NCI-H1092 (cell line): ENCODE data around the gene PPP1R12A.

ENCODE experiments used
- DNase-seq: peaks from one replicate; lab custom pipeline; 2025; lab: John Stamatoyannopoulos, UW

Gene PPP1R12A

DNA sequence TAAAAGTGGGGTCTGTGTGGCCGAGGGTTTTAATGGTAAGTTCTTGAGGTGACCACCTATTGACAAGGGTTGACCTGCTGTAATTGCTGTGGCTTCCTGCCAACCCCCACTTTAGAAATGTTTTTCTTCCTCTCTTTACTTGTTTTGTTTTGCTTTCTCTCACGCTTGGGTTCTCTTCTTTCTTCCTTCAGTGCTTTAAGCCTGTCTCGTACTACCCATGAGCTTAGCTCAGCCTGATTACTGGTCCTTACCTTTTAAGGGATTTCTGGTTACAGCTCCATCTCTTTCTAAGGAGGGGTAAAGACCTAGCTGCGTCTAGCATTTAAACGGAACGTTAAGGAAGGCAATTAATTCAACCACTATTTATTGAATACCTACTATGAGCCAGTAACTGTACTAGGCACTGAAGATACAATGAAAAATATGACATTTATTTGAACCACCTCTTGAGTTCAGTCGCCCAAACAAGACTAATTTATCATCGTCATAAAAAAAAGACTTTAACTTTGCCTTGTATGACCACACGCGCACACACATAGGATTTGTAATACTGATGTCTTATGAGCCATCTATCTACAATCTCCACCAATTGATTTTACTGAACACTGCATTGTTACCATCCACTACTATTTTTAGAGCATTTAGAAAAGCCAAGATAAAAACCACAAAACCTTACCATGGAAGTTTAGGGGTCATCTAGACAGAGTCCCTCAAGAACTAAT lies 888 bp upstream of the PPP1R12A start:
- DNase-seq, result peak; percentile 5

DNA sequence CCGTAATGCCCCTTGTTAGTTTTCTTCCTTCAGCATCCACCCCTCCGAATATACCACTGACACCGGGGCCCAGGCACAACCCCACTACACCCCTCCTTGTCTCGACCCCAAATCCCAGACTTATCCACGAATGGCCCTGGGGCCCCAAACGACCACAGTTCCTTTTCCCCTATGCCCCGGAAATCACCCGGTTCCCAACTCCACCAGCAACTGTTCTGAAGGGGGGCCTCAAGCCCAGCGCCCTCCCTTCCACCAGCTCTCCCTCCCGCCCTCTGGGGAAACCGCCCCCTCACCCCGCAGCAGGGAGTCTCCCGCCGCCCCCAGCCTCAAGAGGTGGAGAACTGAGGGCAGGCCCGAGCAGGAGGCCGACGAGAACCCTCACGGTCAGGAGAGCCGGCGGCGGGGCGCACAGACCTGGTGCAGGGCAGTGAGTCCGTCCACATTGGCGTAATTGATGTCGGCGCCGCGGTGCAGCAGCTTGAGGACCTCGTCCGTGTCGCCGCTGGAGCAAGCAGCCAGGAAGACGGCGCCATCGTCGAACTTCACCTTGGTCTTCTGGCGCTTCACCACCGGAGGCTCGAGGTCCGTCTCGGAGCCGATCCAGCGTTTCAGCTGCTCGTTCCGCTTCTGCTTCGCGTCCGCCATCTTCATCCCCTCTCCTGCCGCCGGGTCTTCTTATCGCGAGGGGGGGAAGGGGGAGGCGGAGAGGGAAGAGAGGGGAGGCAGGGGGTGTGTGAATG lies 446 bp downstream of the PPP1R12A start:
- DNase-seq, result no peak

DNA sequence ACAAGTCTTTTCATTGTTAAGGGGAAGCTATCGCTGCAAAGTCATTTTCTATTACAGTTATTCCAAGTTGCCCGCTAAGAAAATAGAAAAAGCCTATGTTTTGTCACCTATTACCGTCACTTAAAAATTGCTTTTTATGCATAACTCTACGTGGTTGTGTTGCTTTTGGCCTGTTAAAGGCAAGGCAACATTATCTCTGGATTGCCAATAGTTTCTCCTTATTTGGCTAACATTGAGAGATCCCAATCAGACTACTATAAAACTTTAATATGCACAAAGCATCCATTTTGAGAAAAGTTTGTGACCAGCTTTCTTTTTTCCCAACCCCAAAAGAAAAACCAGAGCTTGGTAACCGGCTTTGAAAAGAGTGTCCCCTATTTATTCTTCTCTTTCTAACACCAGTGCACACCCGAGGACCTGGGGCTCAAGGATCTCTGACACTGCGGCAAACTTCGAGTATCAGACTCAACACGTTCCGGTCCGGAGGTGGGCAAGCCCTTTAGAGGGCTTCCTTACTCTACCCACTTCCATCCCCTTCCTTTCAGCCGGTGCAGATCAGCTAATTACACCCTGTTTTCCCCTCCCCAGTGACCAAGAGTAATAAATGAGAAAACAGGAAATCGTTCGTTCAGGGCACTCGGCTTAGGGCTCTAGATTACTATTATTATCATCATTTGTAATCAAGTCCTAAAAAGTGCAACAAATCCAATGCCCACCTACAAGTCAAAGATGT lies 1.2 kb downstream of the PPP1R12A start:
- no peak for DNase-seq

DNA sequence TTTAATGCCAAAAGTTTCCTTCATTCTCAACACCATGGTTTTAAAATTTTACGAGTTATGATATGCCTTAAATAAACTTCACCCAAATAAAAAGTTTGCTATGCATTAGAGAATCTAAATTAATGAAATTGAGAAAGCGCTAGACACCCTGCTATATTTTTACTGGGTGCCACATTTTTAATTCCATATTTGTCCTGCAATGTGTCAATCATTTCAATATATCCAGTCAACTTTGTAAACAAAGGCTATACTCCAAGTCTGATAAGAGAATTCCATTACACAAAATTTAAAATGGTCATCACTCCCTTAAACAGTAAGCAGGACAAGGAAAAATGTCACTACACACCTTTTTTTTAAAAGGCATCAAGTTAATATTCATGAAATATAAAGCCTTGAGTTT lies 1.9 kb downstream of the PPP1R12A start:
- DNase-seq, result no peak

DNA sequence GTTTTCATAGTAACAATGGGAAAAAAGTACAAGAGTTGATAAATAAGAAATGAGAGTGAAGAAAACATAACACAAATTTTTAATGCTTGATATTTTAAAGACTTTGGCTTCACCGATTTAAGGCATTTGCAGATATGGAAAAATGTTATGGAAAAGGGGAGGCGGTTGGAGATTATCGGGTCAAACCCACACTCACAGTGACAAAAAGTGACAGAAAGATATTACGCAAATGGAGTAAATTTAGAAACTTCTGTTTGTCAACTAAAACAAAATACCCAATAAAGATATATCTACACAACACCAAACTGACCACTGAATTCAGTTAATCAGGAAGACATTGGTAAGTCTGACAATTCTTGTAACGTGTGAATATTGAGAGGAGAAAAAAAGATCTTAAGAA lies 2.5 kb downstream of the PPP1R12A start:
- DNase-seq, result no peak

DNA sequence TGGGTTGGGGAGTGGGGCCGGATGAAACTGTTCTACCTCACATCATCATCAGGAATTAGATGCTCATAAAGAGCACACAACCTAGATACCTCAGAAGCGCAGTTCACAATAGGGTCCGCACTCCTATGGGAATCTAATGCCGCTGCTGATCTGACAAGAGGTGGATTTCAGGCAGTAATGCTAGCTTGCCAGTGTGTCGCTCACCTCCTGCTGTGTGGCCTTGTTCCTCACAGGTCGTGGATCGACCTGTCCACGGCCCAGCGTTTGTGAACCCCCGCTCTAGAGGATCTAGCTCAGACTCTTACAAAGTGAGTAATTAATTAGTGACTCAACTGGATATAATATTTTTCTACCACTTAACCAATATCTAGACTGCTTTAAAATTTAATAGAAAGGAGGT lies 5.8 kb downstream of the PPP1R12A start:
- DNase-seq, result no peak

DNA sequence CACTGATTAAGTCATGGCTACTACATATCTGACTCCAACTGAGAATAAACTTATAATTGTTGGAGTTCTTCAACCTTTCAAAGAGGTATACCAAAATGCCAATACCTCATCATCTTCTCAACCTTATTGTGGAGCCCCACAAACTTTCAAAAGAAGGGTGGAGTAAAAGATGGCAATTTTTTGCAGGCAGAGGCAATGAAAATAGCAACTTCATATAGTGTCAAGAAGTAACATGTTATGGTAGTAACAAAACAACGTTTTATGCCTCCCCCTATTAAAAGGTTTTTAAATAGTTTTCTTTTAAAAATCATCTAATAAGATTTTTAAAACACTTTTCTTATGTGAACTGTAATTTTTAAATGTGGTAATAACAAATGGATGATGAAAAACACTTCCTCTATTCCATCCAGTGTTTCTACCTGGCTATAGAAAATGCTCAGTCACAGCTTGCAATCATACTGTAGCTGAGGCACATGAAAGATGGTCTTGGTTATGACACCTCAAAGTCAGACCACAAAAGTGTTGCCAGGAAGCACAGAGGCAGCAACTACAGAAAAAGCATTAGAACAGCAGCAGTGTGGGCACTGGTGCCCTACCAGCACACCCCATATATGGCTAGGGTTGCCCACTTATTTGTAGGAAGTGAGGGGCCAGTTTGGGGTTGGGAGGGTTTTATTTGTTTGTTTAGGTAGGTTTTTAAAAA lies 7.0 kb downstream of the PPP1R12A start:
- no peak for DNase-seq

DNA sequence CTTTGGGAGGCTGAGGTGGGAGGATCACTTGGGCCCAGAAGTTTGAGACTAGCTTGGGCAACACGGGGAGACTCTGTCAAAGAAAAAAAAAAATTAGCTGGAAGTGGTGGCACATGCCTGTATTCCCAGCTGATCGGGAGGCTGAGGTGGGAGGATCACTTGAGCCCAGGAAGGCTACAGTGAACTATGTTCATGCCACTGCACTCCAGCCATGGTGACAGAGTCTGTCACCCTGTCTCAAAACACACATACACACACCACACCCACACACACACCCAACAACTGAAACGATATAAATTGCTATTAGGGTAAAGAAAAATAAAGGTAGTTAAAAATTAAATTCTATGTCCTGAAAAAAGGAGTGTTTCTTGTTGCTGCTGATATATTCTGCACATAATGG lies 7.9 kb downstream of the PPP1R12A start:
- DNase-seq, result no peak

DNA sequence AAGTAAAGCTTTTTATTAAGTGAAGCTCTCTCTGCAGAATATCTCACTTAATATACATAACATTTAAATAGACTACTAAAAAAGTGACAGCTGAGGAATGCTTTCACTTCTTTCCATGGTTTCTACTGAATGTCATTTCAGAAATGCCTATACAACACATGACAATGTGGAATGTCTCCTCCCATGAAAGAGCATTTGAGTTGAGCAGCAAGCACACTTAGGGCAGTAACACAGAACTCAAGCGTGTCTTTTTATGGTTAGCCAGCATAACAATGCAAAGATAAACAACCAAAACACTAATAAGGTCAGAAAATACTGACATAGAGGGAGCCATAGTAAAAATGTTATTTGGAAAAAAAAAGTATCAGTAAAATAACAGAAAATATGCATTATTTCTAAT lies 9.4 kb downstream of the PPP1R12A start:
- DNase-seq, result no peak

DNA sequence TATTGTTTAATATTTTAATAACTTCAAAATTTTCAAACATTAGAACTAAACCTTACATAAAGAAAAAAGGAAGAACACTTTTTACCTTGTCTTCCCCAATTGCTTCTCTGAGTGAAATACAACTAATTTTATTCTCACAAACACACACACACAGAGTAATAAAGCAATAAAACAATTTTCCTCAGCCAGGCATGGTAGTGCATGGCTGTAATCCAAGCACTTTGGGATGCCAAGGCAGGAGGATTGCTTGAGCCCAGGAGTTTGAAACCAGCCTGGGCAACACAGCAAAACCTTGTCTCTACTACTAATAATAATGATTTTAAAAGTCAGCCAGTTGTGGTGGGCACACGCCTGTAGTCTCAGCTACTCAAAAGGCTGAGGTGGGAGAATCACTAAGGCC lies 13.1 kb downstream of the PPP1R12A start:
- no peak for DNase-seq

DNA sequence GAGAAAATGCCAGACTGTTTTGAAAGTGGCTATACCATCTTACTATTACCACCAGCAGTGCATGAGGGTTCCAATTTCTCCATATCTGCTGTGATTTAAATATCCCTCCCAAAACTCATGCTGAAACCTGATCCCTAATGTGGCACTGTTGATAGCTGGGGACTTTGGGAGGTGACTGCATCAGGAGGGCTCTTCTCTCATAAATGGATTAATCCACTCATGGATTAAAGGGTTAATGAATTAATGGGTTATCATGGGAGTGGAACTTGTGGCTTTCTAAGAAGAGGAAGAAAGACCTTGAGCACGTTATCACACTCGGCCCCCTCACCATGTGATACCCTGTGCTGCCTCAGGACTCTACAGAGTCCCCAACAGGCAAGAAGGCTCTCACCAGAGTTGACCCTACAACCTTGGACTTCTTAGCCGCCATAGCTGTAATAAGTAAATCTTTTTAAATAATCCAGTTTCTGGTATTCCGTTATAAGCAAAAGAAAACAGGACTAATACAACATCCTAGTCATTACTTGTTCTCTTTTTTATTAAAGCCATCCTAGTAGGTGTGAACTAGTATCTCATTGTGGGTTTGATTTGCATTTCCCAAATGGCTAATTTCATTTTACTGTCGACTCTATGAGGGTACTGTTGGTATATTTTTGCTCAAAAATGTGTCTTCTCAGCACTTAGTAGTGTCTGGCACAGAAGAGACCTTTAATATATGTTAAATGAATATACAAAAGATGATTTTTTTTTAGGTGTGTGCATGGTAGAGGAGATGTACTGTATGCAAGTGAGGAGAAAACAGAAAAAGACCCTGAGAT lies 14.3 kb downstream of the PPP1R12A start:
- DNase-seq, result no peak

DNA sequence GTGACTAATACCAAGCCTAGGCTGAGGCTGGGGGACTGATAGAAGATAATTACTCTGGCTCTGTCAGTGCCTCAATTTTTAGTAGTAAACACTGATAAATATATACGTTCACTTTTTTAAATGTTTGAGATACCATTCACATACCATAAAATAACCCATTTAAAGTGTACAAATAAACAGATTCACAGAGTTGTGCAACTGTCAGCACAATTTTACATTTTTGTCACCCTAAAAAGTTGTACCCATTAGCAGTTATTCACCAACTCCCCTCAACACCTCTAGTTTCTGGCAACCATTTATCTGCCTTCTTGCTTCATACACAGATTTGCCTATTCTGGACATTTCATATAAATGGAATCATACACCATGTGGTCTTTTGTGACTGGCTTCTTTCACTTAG lies 15.1 kb downstream of the PPP1R12A start:
- no peak for DNase-seq

DNA sequence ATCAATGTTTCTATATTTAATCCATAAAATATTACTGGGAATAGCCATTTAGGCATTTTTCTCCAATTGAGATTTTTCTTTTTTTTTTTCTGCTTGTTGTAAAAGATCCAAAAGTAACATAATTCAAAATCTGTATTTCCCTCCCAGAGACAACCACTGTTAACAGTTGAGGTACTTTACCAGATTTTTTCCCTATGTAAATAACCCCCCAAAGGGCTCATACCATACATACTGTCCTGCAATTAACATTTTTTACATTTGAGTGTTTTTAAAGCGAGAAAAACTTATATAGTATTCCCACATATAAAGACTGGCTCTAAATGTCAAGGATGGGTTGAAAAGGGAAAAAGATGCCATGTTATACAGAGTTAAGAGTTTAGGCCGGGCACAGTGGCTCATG lies 18.1 kb downstream of the PPP1R12A start:
- no peak for DNase-seq

DNA sequence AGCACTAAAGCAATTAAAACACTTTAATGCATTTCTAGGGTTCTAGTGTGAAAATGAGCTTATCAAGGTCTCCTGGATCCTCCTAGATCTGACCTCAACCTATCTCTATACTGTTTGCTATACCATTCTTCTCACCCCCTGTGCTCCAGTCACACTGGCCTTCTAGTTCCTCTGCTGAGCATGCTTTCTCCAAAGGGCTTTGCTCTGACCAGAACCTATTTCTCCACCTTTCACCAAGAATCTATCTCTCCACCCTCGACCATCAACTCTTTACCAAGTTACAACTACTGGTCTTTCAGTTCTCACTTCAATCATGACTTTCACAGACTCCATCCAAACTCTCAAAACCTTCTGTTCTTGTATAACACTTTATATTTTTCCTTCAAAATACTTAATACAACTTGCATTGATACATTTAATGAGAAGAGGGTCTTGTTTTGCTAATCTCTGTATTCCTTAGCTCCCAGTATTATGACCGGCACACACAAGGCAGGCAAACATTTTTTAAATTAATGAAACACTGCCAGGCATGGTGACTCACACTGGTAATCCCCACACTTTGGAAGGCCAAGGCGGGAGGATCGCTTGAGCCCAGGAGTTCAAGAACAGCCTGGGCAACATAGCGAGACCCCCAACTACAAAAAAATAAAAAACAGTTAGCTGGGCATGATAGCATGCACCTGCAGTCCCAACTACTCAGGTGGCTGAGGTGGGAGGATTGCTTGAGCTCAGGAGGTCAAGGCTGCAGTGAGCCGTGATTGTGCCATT lies 22.8 kb downstream of the PPP1R12A start:
- DNase-seq, result no peak

DNA sequence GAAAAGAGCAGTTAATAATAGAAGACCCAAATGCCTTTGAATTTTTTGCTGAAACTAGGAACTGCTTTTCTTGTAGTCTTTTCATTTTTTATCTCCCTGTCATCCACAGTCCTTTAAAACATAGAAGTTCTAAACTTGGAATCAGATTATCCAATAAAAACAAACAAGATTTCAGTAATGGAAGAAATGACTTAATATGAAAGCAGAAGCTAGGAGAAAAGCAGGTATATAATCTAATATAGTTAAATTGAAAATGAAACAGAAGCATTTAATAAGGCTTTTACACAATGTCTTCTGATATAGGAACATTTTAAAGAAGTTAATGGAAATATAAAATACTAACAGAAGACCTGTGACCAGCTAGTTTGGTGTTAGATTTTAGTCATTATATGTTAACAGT lies 26.5 kb downstream of the PPP1R12A start:
- no peak for DNase-seq

DNA sequence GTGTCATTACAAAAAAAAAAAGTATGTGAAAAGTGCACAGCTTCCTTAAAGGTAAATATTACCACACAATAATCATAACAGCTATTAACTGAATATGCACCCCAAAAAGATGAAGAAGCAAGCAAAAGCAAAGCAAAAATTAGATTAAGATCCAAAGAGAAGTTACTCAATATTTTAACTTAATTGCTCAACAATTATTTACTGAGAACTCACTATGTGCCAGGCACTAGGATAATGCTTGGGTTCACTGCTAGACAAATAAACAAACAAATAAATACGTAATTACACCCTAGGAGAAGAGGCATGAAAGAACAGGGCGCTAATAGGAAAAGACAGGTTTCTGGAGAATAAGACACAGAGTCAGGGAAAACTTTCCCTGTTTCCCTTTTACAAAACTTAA lies 33.4 kb downstream of the PPP1R12A start:
- DNase-seq, result no peak

DNA sequence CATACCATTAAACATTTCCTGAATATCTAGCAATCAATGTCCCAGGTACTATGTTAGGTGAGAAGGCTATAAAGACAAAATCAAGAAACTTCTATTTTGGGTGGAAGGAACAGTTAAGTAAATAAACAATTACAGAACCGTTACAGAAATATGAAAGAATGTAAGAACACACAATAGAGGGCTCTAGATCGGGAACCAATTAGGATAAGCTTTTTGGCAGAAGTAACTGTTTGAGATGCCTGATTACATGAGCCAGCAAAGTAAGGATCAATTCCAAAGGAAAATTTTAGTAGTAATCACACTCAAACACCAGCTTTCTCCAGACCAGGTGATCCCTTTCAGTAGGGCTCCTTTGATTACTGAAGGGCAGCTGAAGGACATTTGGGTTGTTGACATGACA lies 33.9 kb downstream of the PPP1R12A start:
- DNase-seq, result no peak

DNA sequence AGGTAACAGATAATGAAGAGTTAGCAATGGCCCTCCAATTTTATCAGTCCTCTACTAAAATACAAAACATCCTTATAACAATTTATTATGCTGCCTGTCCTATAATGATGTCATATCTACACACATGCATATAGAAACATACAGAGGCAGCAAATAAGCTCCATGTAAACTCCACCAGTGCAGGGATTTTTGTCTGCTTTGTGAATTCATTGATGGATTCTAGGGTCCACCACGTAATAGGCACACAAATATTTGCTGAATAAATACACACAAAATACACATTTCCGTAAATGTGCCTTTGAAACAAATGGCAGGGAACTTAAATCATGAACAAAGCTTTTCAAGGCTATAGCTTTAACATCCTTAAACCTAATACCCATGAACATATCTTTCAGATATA lies 34.7 kb downstream of the PPP1R12A start:
- no peak for DNase-seq

DNA sequence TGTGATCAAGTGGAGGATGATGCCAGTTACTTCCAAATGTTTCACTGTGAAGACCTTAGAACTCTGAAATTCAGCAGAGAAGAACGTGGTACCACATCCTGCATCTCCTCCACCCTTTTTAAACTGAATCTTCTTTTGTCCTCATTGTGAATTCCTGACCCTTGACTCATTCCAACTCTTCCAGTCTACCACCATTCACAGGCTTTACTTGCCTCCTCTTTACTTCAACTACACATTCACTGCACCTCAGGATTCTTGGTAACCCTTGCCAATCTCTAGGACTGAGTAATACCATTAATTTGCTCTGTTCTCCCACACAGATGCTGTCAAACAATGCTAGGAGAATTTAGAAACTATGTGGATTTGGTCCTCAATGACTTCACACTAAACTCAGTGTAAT lies 37.3 kb downstream of the PPP1R12A start:
- no peak for DNase-seq

DNA sequence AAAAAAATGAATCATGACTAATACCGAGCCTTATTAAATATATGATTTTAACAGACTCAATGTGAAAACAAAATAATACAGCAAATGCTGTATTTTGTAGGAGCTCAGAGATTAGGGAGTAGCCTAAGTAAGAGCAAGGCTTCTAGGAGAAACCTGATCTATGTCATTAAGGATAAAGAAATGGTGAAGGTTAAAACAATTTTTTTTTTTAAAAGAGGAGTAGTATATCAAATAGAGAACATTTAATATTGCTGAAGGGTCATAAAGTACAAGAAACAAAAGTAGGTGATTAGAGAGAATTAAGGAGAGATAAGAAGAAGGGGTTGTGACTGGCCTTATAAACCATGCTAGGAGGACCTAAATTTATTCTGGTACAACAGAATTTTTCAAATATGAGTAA lies 39.1 kb downstream of the PPP1R12A start:
- no peak for DNase-seq

DNA sequence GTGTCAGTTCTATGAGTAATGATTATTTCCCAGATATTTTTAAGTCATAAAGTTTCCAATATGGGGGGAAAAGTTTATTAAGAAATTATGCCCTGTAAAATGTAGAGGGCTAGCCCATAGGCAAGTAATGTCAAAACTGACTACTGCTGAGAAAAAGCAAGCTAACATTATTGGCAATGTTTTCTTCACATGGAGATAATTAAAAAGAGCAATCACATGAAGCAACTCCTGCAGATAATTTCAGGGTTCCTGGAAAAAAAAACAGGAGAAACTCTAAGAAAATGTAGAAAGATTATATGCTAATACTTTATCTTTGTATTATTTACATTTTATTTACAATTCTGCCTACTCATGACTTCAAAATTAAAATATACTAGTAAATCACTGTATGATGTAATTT lies 39.8 kb downstream of the PPP1R12A start:
- DNase-seq, result no peak
